ENCODE measurements around the gene GRK5. TPM values are rescaled to one million over a fixed set of nuclear protein-coding genes. Genes with fewer than 3 reads are reported as not detected.
A peak's percentile ranks its signal among the peaks of the same experiment; 100 is the strongest.

The GRK5 gene
- total RNA-seq, 1 donor from 2014 or later = 1.8 TPM

DNA sequence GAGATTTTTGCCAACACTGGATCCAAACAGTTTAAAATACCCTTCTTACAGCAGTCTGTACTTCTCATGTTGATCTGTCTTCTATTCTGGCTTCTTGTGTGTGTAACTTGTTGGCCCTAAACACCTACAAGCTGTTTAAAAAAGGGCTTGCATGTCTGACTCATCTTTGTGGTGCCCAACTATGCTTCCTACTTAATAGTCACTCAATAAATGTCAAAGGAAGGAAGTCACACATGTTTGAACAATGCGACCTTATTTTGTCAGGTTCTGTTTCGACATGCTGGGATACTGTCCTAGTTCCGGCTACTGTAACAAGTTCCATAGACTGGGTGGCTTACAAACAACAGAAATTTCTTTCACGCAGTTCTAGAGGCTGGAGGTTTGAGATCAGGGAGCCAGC, 9.4 kb upstream of the GRK5 start:
- DNase-seq (ENCODE audit: low read depth) = no peak

DNA sequence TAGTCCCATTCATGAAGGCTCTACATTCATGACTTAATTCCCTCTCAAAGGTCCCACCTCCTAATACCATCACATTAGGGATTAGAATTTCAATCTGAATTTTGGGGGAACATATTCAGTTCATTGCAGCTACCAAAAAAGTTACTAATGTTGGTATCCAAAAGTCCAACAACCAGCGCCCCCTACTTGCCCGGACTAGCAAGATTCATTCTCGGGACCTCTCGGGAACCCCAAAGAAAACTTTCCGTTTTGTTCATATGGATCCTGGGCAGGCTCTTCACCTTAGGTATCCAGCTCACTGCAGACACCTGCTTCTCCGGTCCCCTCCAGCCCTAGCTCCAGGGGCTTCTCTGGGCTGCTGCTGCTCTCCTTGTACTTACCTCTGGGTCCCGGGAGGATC, 8.9 kb upstream of the GRK5 start:
- DNase-seq (ENCODE audit: low read depth) = no peak

GRCh38 chr10:119199231-119199992, 8.0 kb upstream of the GRK5 start:
- DNase-seq (ENCODE audit: low read depth) = peak; percentile 77

- no peak for DNase-seq (ENCODE audit: low read depth)
Observed at GRCh38 chr10:119201233-119201632, 6.1 kb upstream of the GRK5 start.

- no peak for DNase-seq (ENCODE audit: low read depth)
Observed at GRCh38 chr10:119203006-119203405, 4.4 kb upstream of the GRK5 start.

- DNase-seq (ENCODE audit: low read depth) = no peak
Observed at GRCh38 chr10:119205894-119206602, 1.3 kb upstream of the GRK5 start.

- DNase-seq (ENCODE audit: low read depth) = peak; percentile 67
Observed at GRCh38 chr10:119206603-119207365, 587 bp upstream of the GRK5 start.

DNA sequence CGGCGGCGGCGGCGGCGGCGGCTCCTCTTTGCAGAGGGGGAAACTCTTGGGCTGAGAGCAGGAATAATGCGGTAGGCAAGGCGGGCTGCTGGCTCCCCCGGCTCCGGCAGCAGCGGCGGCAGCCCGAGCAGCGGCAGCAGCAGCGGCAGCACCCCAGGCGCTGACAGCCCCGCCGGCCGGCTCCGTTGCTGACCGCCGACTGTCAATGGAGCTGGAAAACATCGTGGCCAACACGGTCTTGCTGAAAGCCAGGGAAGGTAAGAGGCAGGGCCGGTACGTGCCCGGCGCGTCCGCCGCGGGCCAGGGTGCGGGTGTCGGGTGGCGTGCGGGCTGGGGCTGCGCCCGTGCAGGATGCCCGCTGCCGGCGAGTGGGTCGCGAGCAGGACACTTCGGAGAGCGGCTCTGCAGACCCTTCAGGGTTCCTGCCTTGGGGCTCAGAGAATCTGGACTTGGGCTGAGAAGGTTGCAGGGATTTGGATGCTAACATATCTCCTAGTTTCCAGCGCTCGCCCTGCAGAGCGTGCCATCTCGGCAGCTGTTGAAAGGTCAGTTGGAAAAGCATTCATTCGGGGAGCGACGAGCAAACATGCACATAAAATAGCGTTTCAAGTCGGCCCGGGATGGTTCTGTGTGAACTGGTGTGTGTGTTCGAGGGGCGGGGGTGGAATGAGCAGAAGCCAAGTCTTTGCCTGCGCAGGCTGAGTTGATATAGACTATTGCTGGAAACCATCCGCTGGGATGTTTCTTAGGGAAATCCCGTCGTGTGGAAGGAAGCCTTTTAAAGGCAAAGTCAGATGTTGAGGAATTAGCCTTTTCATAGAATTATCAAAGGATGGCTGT, 562 bp downstream of the GRK5 start:
- peak; percentile 50 for DNase-seq (ENCODE audit: low read depth)

DNA sequence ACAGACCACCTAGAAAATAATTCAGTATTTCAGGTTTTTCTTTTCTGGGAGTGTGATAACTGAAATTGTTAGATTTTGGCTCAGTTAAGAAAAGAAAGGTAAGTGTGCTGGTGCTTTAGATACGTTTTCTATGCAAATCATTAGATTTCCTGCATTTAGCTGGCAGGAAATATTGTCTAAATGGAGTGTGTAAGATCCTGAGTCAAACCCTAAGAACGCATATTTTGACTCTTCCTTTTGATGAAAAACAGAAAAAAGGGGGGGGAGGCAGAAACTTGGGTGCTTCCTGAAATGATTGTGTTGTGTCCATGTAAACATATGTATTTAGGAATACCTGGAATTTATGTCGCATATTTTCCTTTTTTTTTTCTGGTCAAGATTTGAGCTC, 1.2 kb downstream of the GRK5 start:
- DNase-seq (ENCODE audit: low read depth) = no peak

GRCh38 chr10:119209035-119209735, 1.8 kb downstream of the GRK5 start:
- peak; percentile 61 for DNase-seq (ENCODE audit: low read depth)

DNA sequence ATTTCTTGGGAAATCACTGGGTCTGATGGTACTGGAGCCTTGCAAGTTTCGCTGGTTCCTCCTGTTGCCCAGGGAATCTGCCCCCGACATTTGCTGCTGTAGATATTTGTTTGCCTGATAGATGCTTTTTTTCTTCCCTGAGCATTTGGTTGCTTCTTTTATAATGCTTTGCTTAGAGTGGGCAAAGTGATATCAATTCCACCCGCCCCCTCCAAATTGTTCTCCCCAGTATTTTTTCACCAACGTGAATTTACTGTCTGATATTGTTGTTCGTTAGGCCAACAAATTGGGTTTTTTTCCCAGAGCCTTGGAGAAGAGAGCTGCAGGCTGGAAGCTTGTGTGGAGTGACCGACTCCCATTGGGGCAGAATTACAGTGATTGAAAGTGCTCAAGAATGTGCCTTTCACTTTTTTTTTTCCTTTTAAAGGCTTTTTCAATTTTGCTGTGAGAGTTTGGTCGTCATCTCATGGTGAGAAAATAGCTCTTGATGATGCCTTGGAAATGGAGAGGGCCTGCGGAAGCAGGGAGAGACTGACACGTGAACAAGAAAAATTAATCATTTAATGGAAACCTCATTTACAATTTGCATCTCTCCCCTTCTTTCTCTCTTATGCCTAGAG, 2.5 kb downstream of the GRK5 start:
- no peak for DNase-seq (ENCODE audit: low read depth)

DNA sequence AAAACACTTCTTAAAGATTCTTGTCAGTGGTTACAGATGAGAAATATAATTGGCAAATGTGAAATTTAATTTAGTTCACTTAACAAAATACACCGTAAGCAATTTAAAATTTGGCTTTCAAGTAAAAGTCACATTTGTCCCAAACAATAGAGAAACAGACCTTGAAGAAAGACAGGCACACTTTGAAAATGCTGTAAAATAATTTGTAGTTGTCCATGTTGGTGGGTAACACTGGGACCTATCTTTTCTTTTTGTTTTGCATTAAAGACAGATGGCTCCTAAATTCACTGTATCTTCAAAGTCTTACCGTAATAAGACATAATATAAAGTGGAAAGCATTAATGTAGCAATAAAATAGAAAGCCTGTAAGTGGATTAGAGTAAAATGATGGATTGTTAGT, 3.3 kb downstream of the GRK5 start:
- no peak for DNase-seq (ENCODE audit: low read depth)

- no peak for DNase-seq (ENCODE audit: low read depth)
Observed at GRCh38 chr10:119211176-119211575, 3.8 kb downstream of the GRK5 start.

GRCh38 chr10:119211625-119212441, 4.5 kb downstream of the GRK5 start:
- no peak for DNase-seq (ENCODE audit: low read depth)

DNA sequence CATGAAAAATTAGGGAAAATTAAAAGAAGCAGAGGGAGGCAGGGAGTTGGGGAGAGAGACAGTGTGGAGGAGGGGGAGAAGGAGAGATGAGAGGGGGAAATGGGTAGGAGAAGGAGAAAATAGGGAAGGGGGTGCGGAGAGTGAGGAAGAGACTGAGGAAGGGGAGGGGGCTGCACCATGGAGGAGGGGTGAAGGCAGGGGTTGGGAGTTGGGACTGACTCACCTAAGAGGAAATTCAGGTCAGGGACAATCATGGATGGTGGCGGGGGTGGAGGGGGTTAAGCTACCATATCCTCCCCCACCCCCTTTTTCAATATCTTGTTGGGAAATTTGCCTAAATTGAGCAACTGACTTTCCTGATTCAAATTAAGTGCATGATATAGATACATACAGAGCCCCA, 8.0 kb downstream of the GRK5 start:
- DNase-seq (ENCODE audit: low read depth) = no peak

DNA sequence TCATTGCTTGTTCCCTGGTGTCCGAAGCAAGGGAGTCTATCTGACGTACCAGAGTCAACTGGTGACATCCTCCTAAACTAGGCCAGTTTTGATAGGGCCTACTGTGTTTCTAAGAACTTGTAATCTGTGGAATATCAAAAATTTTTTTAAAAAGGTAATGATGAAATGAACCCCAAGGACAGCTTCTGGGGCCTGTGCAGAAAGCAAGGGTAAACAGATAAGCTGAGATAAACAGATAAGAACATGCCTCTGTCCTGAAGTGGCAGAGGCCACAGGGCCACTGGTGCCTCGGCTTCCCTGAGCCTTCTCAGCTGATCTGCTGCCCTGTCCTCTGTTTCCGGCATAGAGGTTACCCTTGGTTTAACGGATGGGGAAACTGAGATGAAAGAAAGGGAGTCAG, 8.8 kb downstream of the GRK5 start:
- DNase-seq (ENCODE audit: low read depth) = no peak

DNA sequence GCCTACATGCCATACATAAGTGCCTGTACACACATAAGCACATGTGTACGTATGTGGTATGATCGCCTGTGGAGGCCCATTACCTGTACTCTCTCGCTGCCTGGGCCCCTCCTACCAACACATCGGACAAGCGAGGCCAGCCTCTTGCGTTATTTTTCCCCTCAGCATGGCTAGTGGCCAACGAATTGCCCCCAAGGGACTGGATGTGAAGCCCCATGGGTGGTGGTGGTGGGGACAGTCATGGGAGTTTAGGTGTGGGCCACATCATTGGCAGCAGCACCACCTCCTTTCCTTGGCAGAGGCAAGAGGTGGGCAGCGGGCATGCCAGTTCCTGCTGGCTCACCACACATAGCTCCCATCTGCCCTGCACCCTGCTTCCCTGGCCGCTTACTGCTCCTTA, 10.0 kb downstream of the GRK5 start:
- DNase-seq (ENCODE audit: low read depth) = no peak

- no peak for DNase-seq (ENCODE audit: low read depth)
Observed at GRCh38 chr10:119217991-119218490, 10.7 kb downstream of the GRK5 start.

GRCh38 chr10:119219871-119220270, 12.5 kb downstream of the GRK5 start:
- no peak for DNase-seq (ENCODE audit: low read depth)

All from myocyte (in vitro differentiated cells).